ENCODE measurements around the gene CNBP. TPM values are rescaled to one million over a fixed set of nuclear protein-coding genes. Genes with fewer than 3 reads are reported as not detected.

The CNBP gene
- total RNA-seq, 2 experiments from 2014 or later = 453 to 454 TPM

- Mint-ChIP-seq H3K36me3 (ENCODE audit: low read depth) (peaks cover 56% of the 10 kb centered on the region), H3K4me3 (peak overlapping the region; percentile 88), H3K9me3 (no peaks in the 10 kb centered on the region), H3K27ac (peak overlapping the region; percentile 90), H3K27me3 (no peaks in the 10 kb centered on the region), H3K4me1 (ENCODE audit: low read depth) (peaks cover 59% of the 10 kb centered on the region)
- intact Hi-C loops (cut with micrococcal nuclease) = loop anchor here (5.0 to 10.0 kb wide), 2 partner anchors 64 to 129 kb away; partner anchors contain the start of gene COPG1
- ATAC-seq (peak; percentile 4), DNase-seq (peak; percentile 71)
- TF ChIP-seq CTCF (IDR thresholded peaks at IDR 0.05) = no peak
- CTCF ChIA-PET = interaction anchor here (0.8 to 6.4 kb wide), 12 partner anchors 10 to 148 kb away, joined by 3 to 44 read pairs (median 6); no protein-coding TSS in a partner anchor
- POLR2A ChIA-PET = interaction anchor here (0.9 to 8.1 kb wide), 17 partner anchors 8 to 197 kb away, joined by 3 to 163 read pairs (median 6); partner anchors contain the start of gene CNBP
Observed at GRCh38 chr3:129118745-129119144, 65.0 kb downstream of the CNBP start.

Other genes with a start within 250 kb of the CNBP start
- gene CFAP92, start 189.8 kb downstream of the CNBP start, total RNA-seq = under 1 TPM; 0.38 to 0.83 TPM
- gene EFCC1, start 182.6 kb downstream of the CNBP start, total RNA-seq = under 1 TPM; 0.16 to 0.38 TPM
- gene GP9, start 123.1 kb downstream of the CNBP start, total RNA-seq = not detected
- 10 to 100 TPM; 41.6 to 44.1 TPM for gene RAB43, start 62.1 kb downstream of the CNBP start, total RNA-seq
- gene ISY1, start 22.8 kb downstream of the CNBP start, total RNA-seq = 10 to 100 TPM; 66.7 to 68.5 TPM
- 100 to 1,000 TPM; 114 to 118 TPM for gene COPG1, start 65.7 kb upstream of the CNBP start, total RNA-seq
- gene HMCES, start 95.0 kb upstream of the CNBP start, total RNA-seq = 10 to 100 TPM; 54.5 to 57.8 TPM
- gene EFCAB12, start 244.7 kb upstream of the CNBP start, total RNA-seq = under 1 TPM; 0.56 to 0.65 TPM